ENCODE results near the gene RAB36.

GRCh38 chr22:23180893-23181720 lies 35.8 kb downstream of the RAB36 start:
- TF ChIP-seq, protein P1, sequence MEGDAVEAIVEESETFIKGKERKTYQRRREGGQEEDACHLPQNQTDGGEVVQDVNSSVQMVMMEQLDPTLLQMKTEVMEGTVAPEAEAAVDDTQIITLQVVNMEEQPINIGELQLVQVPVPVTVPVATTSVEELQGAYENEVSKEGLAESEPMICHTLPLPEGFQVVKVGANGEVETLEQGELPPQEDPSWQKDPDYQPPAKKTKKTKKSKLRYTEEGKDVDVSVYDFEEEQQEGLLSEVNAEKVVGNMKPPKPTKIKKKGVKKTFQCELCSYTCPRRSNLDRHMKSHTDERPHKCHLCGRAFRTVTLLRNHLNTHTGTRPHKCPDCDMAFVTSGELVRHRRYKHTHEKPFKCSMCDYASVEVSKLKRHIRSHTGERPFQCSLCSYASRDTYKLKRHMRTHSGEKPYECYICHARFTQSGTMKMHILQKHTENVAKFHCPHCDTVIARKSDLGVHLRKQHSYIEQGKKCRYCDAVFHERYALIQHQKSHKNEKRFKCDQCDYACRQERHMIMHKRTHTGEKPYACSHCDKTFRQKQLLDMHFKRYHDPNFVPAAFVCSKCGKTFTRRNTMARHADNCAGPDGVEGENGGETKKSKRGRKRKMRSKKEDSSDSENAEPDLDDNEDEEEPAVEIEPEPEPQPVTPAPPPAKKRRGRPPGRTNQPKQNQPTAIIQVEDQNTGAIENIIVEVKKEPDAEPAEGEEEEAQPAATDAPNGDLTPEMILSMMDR (IDR thresholded peaks at IDR 0.05): no peak
- TF ChIP-seq EP300 (IDR thresholded peaks at IDR 0.05) (no peak), POLR2A (IDR thresholded peaks at IDR 0.05; ENCODE audit: low read depth) (no peak)

Measured in esophagus muscularis mucosa (tissue), 4 donors.